HEK293 (cell line): ENCODE data around the gene IL17RC.

ENCODE experiments used
- CTCF ChIP-seq: fragments of 450-650 bp; formaldehyde crosslinking; IDR thresholded peaks from 2 replicates; pipeline ENCODE4 v1.5.1; 2016; ENCODE audit warnings: missing biosample characterization, missing genetic modification characterization
- GLI4 ChIP-seq: fragments of 450-650 bp; formaldehyde crosslinking; IDR thresholded peaks from 2 replicates; pipeline ENCODE4 v1.5.1; 2016; ENCODE audit warnings: missing biosample characterization, missing genetic modification characterization
- PRDM1 ChIP-seq: fragments of 450-650 bp; formaldehyde crosslinking; IDR thresholded peaks from 2 replicates; pipeline ENCODE4; 2016; ENCODE audit warnings: missing biosample characterization, missing genetic modification characterization
- SP2 ChIP-seq: fragments of 450-650 bp; formaldehyde crosslinking; IDR thresholded peaks from 2 replicates; pipeline ENCODE4 v1.5.1; 2016; ENCODE audit warnings: missing biosample characterization, missing genetic modification characterization
- ZNF175 ChIP-seq: fragments of 450-650 bp; formaldehyde crosslinking; IDR thresholded peaks from 2 replicates; pipeline ENCODE4 v1.5.1; 2016; ENCODE audit warnings: missing biosample characterization, missing genetic modification characterization
- ZNF214 ChIP-seq: fragments of 450-650 bp; formaldehyde crosslinking; IDR thresholded peaks from 2 replicates; pipeline ENCODE4 v1.5.1; 2017; ENCODE audit warnings: missing biosample characterization, mild to moderate bottlenecking, missing genetic modification characterization, borderline replicate concordance
- ZNF362 ChIP-seq: fragments of 450-650 bp; formaldehyde crosslinking; IDR thresholded peaks from 2 replicates; pipeline ENCODE4 v1.5.1; 2016; ENCODE audit warnings: missing biosample characterization, missing genetic modification characterization

DNA sequence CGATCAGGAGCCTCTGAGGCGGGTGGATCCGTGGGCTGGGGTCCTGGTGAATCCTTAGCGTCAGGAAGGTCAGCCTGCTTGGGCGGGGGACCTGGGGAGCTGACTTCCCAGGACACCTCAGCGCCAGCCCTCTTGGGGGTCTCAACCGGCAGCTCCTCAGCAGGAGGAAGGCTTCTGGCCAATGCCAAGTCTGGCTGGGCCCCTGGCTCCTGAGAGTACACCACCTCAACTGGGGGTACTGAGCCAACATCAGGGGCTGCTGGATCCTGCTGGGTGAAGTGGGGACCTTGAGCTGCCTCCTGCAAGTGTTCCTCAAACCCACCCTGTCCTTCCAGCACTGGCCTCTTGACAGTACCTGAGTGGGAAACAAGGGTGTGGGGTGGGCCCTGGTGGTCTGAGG is 32.2 kb downstream of the IL17RC start:
- TF ChIP-seq CTCF (tag by site-specific recombination) (no peak), ZNF362 (no peak), ZNF214 (tag by site-specific recombination) (no peak), GLI4 (tag by site-specific recombination) (no peak), ZNF175 (tag by site-specific recombination) (no peak), SP2 (no peak), PRDM1 (tag by site-specific recombination) (no peak)
